Measurements from ENCODE around the gene DOP1B.

Gene DOP1B, protein sequence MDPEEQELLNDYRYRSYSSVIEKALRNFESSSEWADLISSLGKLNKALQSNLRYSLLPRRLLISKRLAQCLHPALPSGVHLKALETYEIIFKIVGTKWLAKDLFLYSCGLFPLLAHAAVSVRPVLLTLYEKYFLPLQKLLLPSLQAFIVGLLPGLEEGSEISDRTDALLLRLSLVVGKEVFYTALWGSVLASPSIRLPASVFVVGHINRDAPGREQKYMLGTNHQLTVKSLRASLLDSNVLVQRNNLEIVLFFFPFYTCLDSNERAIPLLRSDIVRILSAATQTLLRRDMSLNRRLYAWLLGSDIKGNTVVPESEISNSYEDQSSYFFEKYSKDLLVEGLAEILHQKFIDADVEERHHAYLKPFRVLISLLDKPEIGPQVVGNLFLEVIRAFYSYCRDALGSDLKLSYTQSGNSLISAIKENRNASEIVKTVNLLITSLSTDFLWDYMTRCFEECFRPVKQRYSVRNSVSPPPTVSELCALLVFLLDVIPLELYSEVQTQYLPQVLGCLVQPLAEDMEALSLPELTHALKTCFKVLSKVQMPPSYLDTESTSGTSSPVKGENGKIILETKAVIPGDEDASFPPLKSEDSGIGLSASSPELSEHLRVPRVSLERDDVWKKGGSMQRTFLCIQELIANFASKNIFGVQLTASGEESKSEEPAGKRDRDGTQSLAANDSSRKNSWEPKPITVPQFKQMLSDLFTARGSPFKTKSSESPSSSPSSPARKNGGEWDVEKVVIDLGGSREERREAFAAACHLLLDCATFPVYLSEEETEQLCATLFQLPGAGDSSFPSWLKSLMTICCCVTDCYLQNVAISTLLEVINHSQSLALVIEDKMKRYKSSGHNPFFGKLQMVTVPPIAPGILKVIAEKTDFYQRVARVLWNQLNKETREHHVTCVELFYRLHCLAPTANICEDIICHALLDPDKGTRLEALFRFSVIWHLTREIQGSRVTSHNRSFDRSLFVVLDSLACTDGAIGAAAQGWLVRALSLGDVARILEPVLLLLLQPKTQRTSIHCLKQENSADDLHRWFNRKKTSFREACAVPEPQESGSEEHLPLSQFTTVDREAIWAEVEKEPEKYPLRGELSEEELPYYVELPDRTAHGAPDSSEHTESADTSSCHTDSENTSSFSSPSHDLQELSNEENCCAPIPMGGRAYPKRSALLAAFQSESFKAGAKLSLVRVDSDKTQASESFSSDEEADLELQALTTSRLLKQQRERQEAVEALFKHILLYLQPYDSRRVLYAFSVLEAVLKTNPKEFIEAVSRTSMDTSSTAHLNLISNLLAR (N-terminal part only)

DNA sequence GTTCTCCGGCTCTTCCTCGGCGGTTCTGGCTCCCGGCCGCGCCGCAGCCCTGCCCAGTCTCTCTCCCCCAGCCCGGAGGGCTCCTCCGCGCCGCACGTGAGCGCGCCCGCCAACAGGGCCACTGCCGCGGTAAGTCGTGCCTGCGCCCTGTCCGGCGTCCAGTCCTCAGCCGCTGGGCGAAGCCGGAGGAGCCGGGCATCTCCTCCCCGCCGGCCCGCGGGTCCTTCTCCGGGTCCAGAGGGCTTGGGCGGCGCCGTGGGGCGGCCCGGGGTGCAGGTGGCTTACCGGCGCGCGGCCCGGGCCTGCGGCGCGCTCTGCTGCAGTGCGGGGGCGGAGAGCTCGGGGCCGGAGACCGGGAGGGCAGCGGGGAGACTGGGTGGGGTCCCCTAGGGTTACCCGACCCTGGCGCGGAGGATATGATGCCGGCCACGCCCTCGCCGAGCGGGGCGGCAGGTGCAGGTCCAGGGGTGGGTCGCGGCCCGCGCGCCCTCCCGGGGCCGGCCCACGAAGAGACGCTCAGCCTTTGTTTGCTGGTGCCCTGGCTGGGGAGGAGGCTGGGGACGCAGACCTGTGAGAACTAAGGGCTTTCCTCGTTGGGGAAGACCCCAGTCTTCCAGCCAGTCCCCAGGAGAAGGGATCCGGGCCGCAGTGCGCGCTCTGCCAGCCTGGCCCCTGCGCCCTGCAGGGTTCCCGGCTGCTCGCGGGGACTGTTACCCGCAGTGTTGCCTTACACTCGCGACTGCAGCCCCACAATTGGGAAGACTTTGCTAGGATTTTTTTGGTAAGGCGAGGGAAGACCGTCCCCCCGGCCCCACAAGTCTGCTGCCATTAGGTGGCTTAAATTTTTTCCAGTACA lies at the start of gene DOP1B:
Gene DOP1B (plus strand): TSS at position 10 of the 856 bp plus-strand sequence. CDS start 7,910 bp downstream, outside the sequence.
- peak within 1 kb of the TSS; percentile 74 for H3K4me3 ChIP-seq (ENCODE audit: low read depth, low read length)
- TF ChIP-seq CTCF (IDR thresholded peaks at IDR 0.05; ENCODE audit: low read depth, low read length): no peak
- DNase-seq (ENCODE audit: low read depth, low spot score): no peak
- in situ Hi-C loops (cut with HindIII; ENCODE audit: low sequenced_read_pairs): no loop called here

- in situ Hi-C loops (cut with HindIII; ENCODE audit: low sequenced_read_pairs): no loop called here
- H3K4me3 ChIP-seq (ENCODE audit: low read depth, low read length): no peak overlapping the region
- no peak for DNase-seq (ENCODE audit: low read depth, low spot score)
- TF ChIP-seq CTCF (IDR thresholded peaks at IDR 0.05; ENCODE audit: low read depth, low read length): no peak
Measured at GRCh38 chr21:36109868-36110267, 46.8 kb upstream of the DOP1B start.

- DNase-seq (ENCODE audit: low read depth, low spot score): no peak
- TF ChIP-seq CTCF (IDR thresholded peaks at IDR 0.05; ENCODE audit: low read depth, low read length): no peak
- in situ Hi-C loops (cut with HindIII; ENCODE audit: low sequenced_read_pairs): no loop called here
- no peak overlapping the region for H3K4me3 ChIP-seq (ENCODE audit: low read depth, low read length)
Measured at GRCh38 chr21:36111238-36111637, 45.4 kb upstream of the DOP1B start.

- in situ Hi-C loops (cut with HindIII; ENCODE audit: low sequenced_read_pairs): no loop called here
- no peak for DNase-seq (ENCODE audit: low read depth, low spot score)
- no peak overlapping the region for H3K4me3 ChIP-seq (ENCODE audit: low read depth, low read length)
- no peak for TF ChIP-seq CTCF (IDR thresholded peaks at IDR 0.05; ENCODE audit: low read depth, low read length)
Measured at GRCh38 chr21:36113647-36114428, 42.8 kb upstream of the DOP1B start.

GRCh38 chr21:36115138-36115730 lies 41.4 kb upstream of the DOP1B start:
- no peak overlapping the region for H3K4me3 ChIP-seq (ENCODE audit: low read depth, low read length)
- in situ Hi-C loops (cut with HindIII; ENCODE audit: low sequenced_read_pairs): no loop called here
- no peak for DNase-seq (ENCODE audit: low read depth, low spot score)
- no peak for TF ChIP-seq CTCF (IDR thresholded peaks at IDR 0.05; ENCODE audit: low read depth, low read length)

Data from astrocyte of the spinal cord (primary cell).